Immature natural killer cell (primary cell): ENCODE results near the gene GFM2. TPM values are rescaled to one million over a fixed set of nuclear protein-coding genes. Genes with fewer than 3 reads are reported as not detected.
A peak's percentile ranks its signal among the peaks of the same experiment; 100 is the strongest.
"Not testable (repeated sequence)": the region's sequence is repeated elsewhere in the genome, so short reads cannot be mapped to it uniquely, and the experiment has no call there.

Experiments
- DNase-seq, 3 donors: peaks; one replicate each; pipeline ENCODE4 v3.0.0; 2022; ENCODE audit warnings: mixed read lengths in 1 of 3
- H3K27ac Mint-ChIP-seq, 6 donors: one replicate each; pipeline ENCODE4 v1.8.0; 2020; ENCODE audit warnings: mixed read lengths in 6 of 6, mild to moderate bottlenecking in 5 of 6, inconsistent platforms in 4 of 6, moderate library complexity in 3 of 6
- H3K27me3 Mint-ChIP-seq, 3 donors: one replicate each; pipeline ENCODE4 v1.8.0; 2020 to 2021; ENCODE audit warnings: low read depth in 3 of 3, mild to moderate bottlenecking in 3 of 3, mixed read lengths in 3 of 3, moderate library complexity in 3 of 3, inconsistent platforms in 1 of 3
- H3K36me3 Mint-ChIP-seq, 3 donors: one replicate each; pipeline ENCODE4 v1.8.0; 2020; ENCODE audit warnings: mixed read lengths in 3 of 3, inconsistent platforms in 2 of 3, mild to moderate bottlenecking in 2 of 3
- H3K4me1 Mint-ChIP-seq, 2 donors: one replicate each; pipeline ENCODE4 v1.8.0; 2020; ENCODE audit warnings: inconsistent platforms in 2 of 2, mild to moderate bottlenecking in 2 of 2, mixed read lengths in 2 of 2, moderate library complexity in 1 of 2
- H3K4me3 Mint-ChIP-seq, 5 donors: one replicate each; pipeline ENCODE4 v1.8.0; 2020; ENCODE audit warnings: mild to moderate bottlenecking in 5 of 5, mixed read lengths in 5 of 5, inconsistent platforms in 3 of 5, moderate library complexity in 3 of 5
- H3K9me3 Mint-ChIP-seq, 6 donors: one replicate each; pipeline ENCODE4 v1.8.0; 2020; ENCODE audit warnings: mild to moderate bottlenecking in 6 of 6, mixed read lengths in 6 of 6, inconsistent platforms in 4 of 6, moderate library complexity in 3 of 6
- polyA plus RNA-seq, 3 donors: library from polyadenylated mRNA; unstranded; fragments of 300-500 nt; fragmentation: Illumina TruSeq; gene quantifications; one replicate each; pipeline ENCODE4 v1.2.3, GENCODE V29; 2021

GFM2 gene
- 10 to 100 TPM in 1 of 3 donors, 1 to 10 TPM in 2; 7.4 to 13.6 (median 7.5) TPM for polyA plus RNA-seq

GRCh38 chr5:74766849-74767578 is at the start of gene GFM2, which contains the start of gene NSA2:
GFM2 (minus strand) TSS chr5:74767117; CDS start chr5:74763742, 3,375 bp downstream.
NSA2 (plus strand) TSS chr5:74767249; CDS start chr5:74767361, 112 bp downstream.
- Mint-ChIP-seq H3K27me3 (peaks cover 0 to 3% (median 2%) of the 10 kb centered on the region in 3 donors), H3K9me3 (no peaks in the 10 kb centered on the region), H3K4me1 (peaks cover 35 to 46% of the 10 kb centered on the region in 2 donors), H3K36me3 (peaks cover 4 to 15% (median 5%) of the 10 kb centered on the region in 3 donors), H3K27ac (peak within 1 kb of the TSS; percentile 93 to 98 (median 98)), H3K4me3 (peak within 1 kb of the TSS; percentile 99 to 100 (median 99))
- DNase-seq, result peak; percentile 89 to 91 (median 90)

- no peaks in the 10 kb centered on the region for H3K27me3 Mint-ChIP-seq
- H3K4me3 Mint-ChIP-seq, result no peak overlapping the region
- H3K36me3 Mint-ChIP-seq, result peaks cover 7 to 12% (median 8%) of the 10 kb centered on the region in 3 donors
- no peak overlapping the region for H3K27ac Mint-ChIP-seq
- no peak for DNase-seq
- H3K9me3 Mint-ChIP-seq, result no peaks in the 10 kb centered on the region
- peaks cover 0 to 1% of the 10 kb centered on the region in 2 donors for H3K4me1 Mint-ChIP-seq
These were observed 44.0 kb upstream of the GFM2 start for GRCh38 chr5:74810915-74811314.

- Mint-ChIP-seq H3K27ac (peak overlapping the region in 1 of 6 donors; percentile 25), H3K27me3 (peaks cover 0 to 2% (median 0%) of the 10 kb centered on the region in 3 donors)
These were observed 35.0 kb upstream of the GFM2 start for GRCh38 chr5:74801941-74802340.

GRCh38 chr5:74801197-74801596 is 34.3 kb upstream of the GFM2 start:
- Mint-ChIP-seq H3K9me3 (no peaks in the 10 kb centered on the region), H3K4me3 (no peak overlapping the region), H3K36me3 (peaks cover 4 to 27% (median 8%) of the 10 kb centered on the region in 3 donors), H3K4me1 (no peaks in the 10 kb centered on the region), H3K27me3 (peaks cover 0 to 2% (median 0%) of the 10 kb centered on the region in 3 donors), H3K27ac (no peak overlapping the region)
- DNase-seq, result no peak

More at GRCh38 chr5:74801941-74802340, 35.0 kb upstream of the GFM2 start:
- Mint-ChIP-seq H3K4me1 (no peaks in the 10 kb centered on the region), H3K4me3 (no peak overlapping the region), H3K9me3 (no peaks in the 10 kb centered on the region), H3K36me3 (peaks cover 4 to 23% (median 5%) of the 10 kb centered on the region in 3 donors)
- no peak for DNase-seq

GRCh38 chr5:74798977-74799911 is 32.3 kb upstream of the GFM2 start:
- no peaks in the 10 kb centered on the region for H3K9me3 Mint-ChIP-seq
- H3K27ac Mint-ChIP-seq, result no peak overlapping the region
- H3K27me3 Mint-ChIP-seq, result peaks cover 0 to 2% (median 0%) of the 10 kb centered on the region in 3 donors
- no peak for DNase-seq
- no peaks in the 10 kb centered on the region for H3K4me1 Mint-ChIP-seq
- peaks cover 13 to 37% (median 15%) of the 10 kb centered on the region in 3 donors for H3K36me3 Mint-ChIP-seq
- no peak overlapping the region for H3K4me3 Mint-ChIP-seq

GRCh38 chr5:74791669-74792068 is 24.8 kb upstream of the GFM2 start:
- H3K9me3 Mint-ChIP-seq, H3K27me3 Mint-ChIP-seq, DNase-seq, H3K4me1 Mint-ChIP-seq, H3K4me3 Mint-ChIP-seq: not testable (repeated sequence)
- peak overlapping the region in 1 of 6 donors; percentile 34 for H3K27ac Mint-ChIP-seq
- H3K36me3 Mint-ChIP-seq, result peaks cover 15 to 60% (median 29%) of the 10 kb centered on the region in 3 donors

GRCh38 chr5:74787424-74787823 is 20.5 kb upstream of the GFM2 start:
- Mint-ChIP-seq H3K4me3 (no peak overlapping the region), H3K36me3 (peaks cover 6 to 40% (median 11%) of the 10 kb centered on the region in 3 donors), H3K27ac (peak overlapping the region in 1 of 6 donors; percentile 30), H3K27me3 (peaks cover 0 to 2% (median 0%) of the 10 kb centered on the region in 3 donors), H3K9me3 (no peaks in the 10 kb centered on the region), H3K4me1 (no peaks in the 10 kb centered on the region)
- no peak for DNase-seq

- no peak for DNase-seq
- no peak overlapping the region for H3K4me3 Mint-ChIP-seq
- H3K4me1 Mint-ChIP-seq, result no peaks in the 10 kb centered on the region
- peak overlapping the region in 1 of 6 donors; percentile 30 for H3K27ac Mint-ChIP-seq
- H3K27me3 Mint-ChIP-seq, result peaks cover 0 to 2% (median 0%) of the 10 kb centered on the region in 3 donors
- H3K36me3 Mint-ChIP-seq, result peaks cover 0 to 36% (median 5%) of the 10 kb centered on the region in 3 donors
- no peaks in the 10 kb centered on the region for H3K9me3 Mint-ChIP-seq
These were observed 19.9 kb upstream of the GFM2 start for GRCh38 chr5:74786851-74787250.

- Mint-ChIP-seq H3K27ac (no peak overlapping the region), H3K9me3 (no peaks in the 10 kb centered on the region), H3K4me3 (no peak overlapping the region), H3K36me3 (peaks cover 0 to 20% (median 7%) of the 10 kb centered on the region in 3 donors), H3K27me3 (peaks cover 0 to 2% (median 0%) of the 10 kb centered on the region in 3 donors), H3K4me1 (no peaks in the 10 kb centered on the region)
- DNase-seq, result no peak
These were observed 11.7 kb upstream of the GFM2 start for GRCh38 chr5:74778609-74779008.

- peaks cover 12 to 19% of the 10 kb centered on the region in 2 donors for H3K4me1 Mint-ChIP-seq
- H3K27ac Mint-ChIP-seq, result no peak overlapping the region
- H3K4me3 Mint-ChIP-seq, result no peak overlapping the region
- no peak for DNase-seq
- peaks cover 5 to 23% (median 15%) of the 10 kb centered on the region in 3 donors for H3K36me3 Mint-ChIP-seq
- H3K27me3 Mint-ChIP-seq, result peaks cover 0 to 2% (median 0%) of the 10 kb centered on the region in 3 donors
- no peaks in the 10 kb centered on the region for H3K9me3 Mint-ChIP-seq
These were observed 5.4 kb upstream of the GFM2 start for GRCh38 chr5:74772359-74772758.

- Mint-ChIP-seq H3K4me3 (peak overlapping the region; percentile 99 to 100 (median 99)), H3K27me3 (peaks cover 0 to 3% (median 2%) of the 10 kb centered on the region in 3 donors), H3K4me1 (peaks cover 35 to 46% of the 10 kb centered on the region in 2 donors), H3K9me3 (no peaks in the 10 kb centered on the region), H3K27ac (peak overlapping the region; percentile 93 to 98 (median 98)), H3K36me3 (peaks cover 3 to 14% (median 8%) of the 10 kb centered on the region in 3 donors)
- DNase-seq, result no peak
These were observed 629 bp upstream of the GFM2 start for GRCh38 chr5:74767579-74767913.

- H3K4me1 Mint-ChIP-seq, result peaks cover 35 to 46% of the 10 kb centered on the region in 2 donors
- H3K9me3 Mint-ChIP-seq, result no peaks in the 10 kb centered on the region
- H3K27ac Mint-ChIP-seq, result peak overlapping the region; percentile 93 to 98 (median 98)
- H3K27me3 Mint-ChIP-seq, result peaks cover 0 to 3% (median 2%) of the 10 kb centered on the region in 3 donors
- peak; percentile 40 to 51 (median 43) for DNase-seq
- H3K36me3 Mint-ChIP-seq, result peaks cover 4 to 17% (median 5%) of the 10 kb centered on the region in 3 donors
- H3K4me3 Mint-ChIP-seq, result peak overlapping the region; percentile 99 to 100 (median 99)
These were observed 484 bp downstream of the GFM2 start for GRCh38 chr5:74766418-74766848.

- Mint-ChIP-seq H3K27ac (peak overlapping the region in 3 of 6 donors; percentile 7 to 98 (median 93)), H3K9me3 (no peaks in the 10 kb centered on the region), H3K4me3 (peak overlapping the region; percentile 99 to 100 (median 99)), H3K36me3 (peaks cover 4 to 17% (median 5%) of the 10 kb centered on the region in 3 donors), H3K4me1 (peaks cover 35 to 46% of the 10 kb centered on the region in 2 donors), H3K27me3 (peaks cover 0 to 3% (median 2%) of the 10 kb centered on the region in 3 donors)
- DNase-seq, result no peak
These were observed 988 bp downstream of the GFM2 start for GRCh38 chr5:74765929-74766328.
